H1 (cell line): ENCODE data around the gene IFI16. TPM values are rescaled to one million over a fixed set of nuclear protein-coding genes. Genes with fewer than 3 reads are reported as not detected.
A peak's percentile ranks its signal among the peaks of the same experiment; 100 is the strongest.

Experiments used
- CTCF ChIA-PET: fragments of 300-600 bp; sonication (Branson Sonifier 250); formaldehyde crosslinking; loops from one replicate; lab custom pipeline; 2021; ENCODE audit not compliant: partially characterized antibody; lab: Charles Lee
- POLR2A ChIA-PET: fragments of 300-600 bp; sonication (Branson Sonifier 250); formaldehyde crosslinking; loops from one replicate; lab custom pipeline; 2021; ENCODE audit warnings: inconsistent platforms; ENCODE audit not compliant: partially characterized antibody; lab: Charles Lee
- DNase-seq, 2 experiments: peaks; one replicate each; pipeline versions ENCODE4 v3.0.0 to v3.0.0-alpha.2; 2010 to 2022; ENCODE audit warnings: low spot score in 2 of 2, low read depth in 1 of 2, mixed read lengths in 1 of 2
- FAIRE-seq: peaks from 2 replicates; lab custom pipeline; 2011; peaks lifted over from hg19 to GRCh38; lab: Jason Lieb, UNC
- H2AFZ ChIP-seq: 2 replicates; pipeline ENCODE4 v1.8.1; 2012; ENCODE audit warnings: low read length, inconsistent platforms
- H2AK5ac ChIP-seq: 2 replicates; pipeline ENCODE4 v1.6.1; 2013; ENCODE audit warnings: low read depth, low read length
- H2BK120ac ChIP-seq: replicated peaks from 2 replicates; pipeline ENCODE3; 2013; ENCODE audit warnings: low read depth, low read length, inconsistent platforms
- H2BK12ac ChIP-seq: 2 replicates; pipeline ENCODE4 v1.6.1; 2013; ENCODE audit warnings: low read depth, low read length
- H2BK15ac ChIP-seq: 2 replicates; pipeline ENCODE4 v1.6.1; 2013; ENCODE audit warnings: low read length
- H2BK20ac ChIP-seq: 2 replicates; pipeline ENCODE4 v1.6.1; 2013; ENCODE audit warnings: low read length
- H2BK5ac ChIP-seq: 2 replicates; pipeline ENCODE4 v1.6.1; 2013; ENCODE audit warnings: low read depth, low read length
- H3K14ac ChIP-seq: 2 replicates; pipeline ENCODE4 v1.6.1; 2013; ENCODE audit warnings: inconsistent platforms; ENCODE audit not compliant: insufficient read length
- H3K18ac ChIP-seq: 2 replicates; pipeline ENCODE4 v1.6.1; 2013; ENCODE audit warnings: low read length; ENCODE audit errors: extremely low read depth
- H3K23ac ChIP-seq: 2 replicates; pipeline ENCODE4 v1.6.1; 2013; ENCODE audit warnings: inconsistent platforms; ENCODE audit not compliant: insufficient read length
- H3K23me2 ChIP-seq: 2 replicates; pipeline ENCODE4 v1.6.1; 2013; ENCODE audit warnings: low read depth, low read length
- H3K27ac ChIP-seq: 2 replicates; pipeline ENCODE4 v1.6.1; 2011; ENCODE audit warnings: low read depth, low read length, inconsistent platforms
- H3K27me3 ChIP-seq, 4 experiments: replicated peaks in 1 of 4; 1 replicate in 1 of 4; 2 replicates in 3 of 4; pipeline versions ENCODE4 v1.6.1 to v1.8.1; 2011 to 2013; ENCODE audit warnings: low read length in 3 of 4, mild to moderate bottlenecking in 3 of 4, inconsistent platforms in 2 of 4, mixed read lengths in 2 of 4, moderate library complexity in 1 of 4; ENCODE audit not compliant: control insufficient read depth in 3 of 4, insufficient read depth in 3 of 4; ENCODE audit errors: extremely low read depth in 1 of 4
- H3K36me3 ChIP-seq, 4 experiments: 2 replicates each; pipeline versions ENCODE4 v1.6.1 to v1.8.1; 2011 to 2013; ENCODE audit warnings: mild to moderate bottlenecking in 4 of 4, low read length in 3 of 4, moderate library complexity in 2 of 4, control low read depth in 1 of 4, inconsistent platforms in 1 of 4; ENCODE audit not compliant: insufficient read depth in 4 of 4, control insufficient read depth in 2 of 4
- H3K4ac ChIP-seq: replicated peaks from 2 replicates; pipeline ENCODE3; 2013; ENCODE audit warnings: low read length, low read depth, mixed read lengths, inconsistent platforms; ENCODE audit not compliant: insufficient read length
- H3K4me1 ChIP-seq, 4 experiments: replicated peaks in 1 of 4; 1 replicate in 1 of 4; 2 replicates in 3 of 4; pipeline versions ENCODE4 v1.6.1 to v1.8.1; 2011 to 2013; ENCODE audit warnings: low read length in 3 of 4, inconsistent platforms in 2 of 4, mixed read lengths in 1 of 4; ENCODE audit not compliant: insufficient read depth in 4 of 4, control insufficient read depth in 3 of 4
- H3K4me2 ChIP-seq, 2 experiments: 2 replicates each; pipeline versions ENCODE4 v1.6.1 to v1.8.1; 2011 to 2013; ENCODE audit warnings: low read depth in 2 of 2, low read length in 2 of 2, control low read depth in 1 of 2, inconsistent platforms in 1 of 2, mild to moderate bottlenecking in 1 of 2; ENCODE audit not compliant: insufficient read depth in 1 of 2
- H3K4me3 ChIP-seq, 4 experiments: fragments of 200-600, 300-600 bp in 1 of 4; sonication (generic), shearing (Covaris generic), sonication (Bioruptor Twin) in 1 of 4; 2 replicates each; pipeline versions ENCODE4 v1.5.1 to v1.8.1; 2011 to 2016; ENCODE audit warnings: low read length in 4 of 4, low read depth in 3 of 4, control low read depth in 2 of 4, inconsistent platforms in 2 of 4, mild to moderate bottlenecking in 2 of 4, mixed read lengths in 1 of 4, moderate library complexity in 1 of 4; ENCODE audit not compliant: insufficient read depth in 2 of 4; ENCODE audit errors: extremely low read depth in 1 of 4
- H3K56ac ChIP-seq: replicated peaks from 2 replicates; pipeline ENCODE3; 2013; ENCODE audit warnings: low read depth, mild to moderate bottlenecking, mixed read lengths, low read length, inconsistent platforms; ENCODE audit not compliant: insufficient read length
- H3K79me1 ChIP-seq: 2 replicates; pipeline ENCODE4 v1.6.1; 2013; ENCODE audit warnings: low read depth, low read length, control low read depth
- H3K79me2 ChIP-seq, 2 experiments: 2 replicates each; pipeline versions ENCODE4 v1.6.1 to v1.8.1; 2012 to 2013; ENCODE audit warnings: low read length in 2 of 2, mild to moderate bottlenecking in 2 of 2, inconsistent platforms in 1 of 2; ENCODE audit not compliant: insufficient read depth in 2 of 2, control insufficient read depth in 1 of 2
- H3K9ac ChIP-seq, 4 experiments: replicated peaks in 1 of 4; 1 replicate in 1 of 4; 2 replicates in 3 of 4; pipeline versions ENCODE4 v1.6.1 to v1.8.1; 2011 to 2013; ENCODE audit warnings: low read depth in 3 of 4, low read length in 3 of 4, control low read depth in 2 of 4, mild to moderate bottlenecking in 2 of 4, moderate library complexity in 2 of 4, inconsistent platforms in 1 of 4; ENCODE audit errors: extremely low read depth in 1 of 4
- H3K9me3 ChIP-seq, 2 experiments: 2 replicates each; pipeline versions ENCODE4 v1.6.1 to v1.8.1; 2012 to 2013; ENCODE audit warnings: mild to moderate bottlenecking in 2 of 2, moderate library complexity in 2 of 2, control low read depth in 1 of 2, inconsistent platforms in 1 of 2, low read depth in 1 of 2, low read length in 1 of 2, mixed read lengths in 1 of 2; ENCODE audit not compliant: insufficient read depth in 2 of 2
- H4K20me1 ChIP-seq, 2 experiments: replicated peaks in 1 of 2; 2 replicates each; pipeline versions ENCODE3 to v1.8.1; 2011 to 2013; ENCODE audit warnings: inconsistent platforms in 2 of 2, low read length in 2 of 2, mild to moderate bottlenecking in 1 of 2; ENCODE audit not compliant: insufficient read depth in 2 of 2, control insufficient read depth in 1 of 2
- H4K5ac ChIP-seq: 2 replicates; pipeline ENCODE4 v1.6.1; 2013; ENCODE audit warnings: low read length, low read depth, mixed read lengths, inconsistent platforms; ENCODE audit not compliant: insufficient read length
- H4K8ac ChIP-seq: 2 replicates; pipeline ENCODE4 v1.8.0; 2013; ENCODE audit warnings: mild to moderate bottlenecking, moderate library complexity, low read length, inconsistent platforms; ENCODE audit not compliant: insufficient read depth; ENCODE audit errors: extremely low read depth
- H4K91ac ChIP-seq: replicated peaks from 2 replicates; pipeline ENCODE3; 2013; ENCODE audit warnings: low read length, mixed read lengths, inconsistent platforms; ENCODE audit not compliant: insufficient read length
- CBX5 ChIP-seq: fragments of 300-800, 300-1000 bp; sonication (generic); IDR thresholded peaks from 2 replicates; pipeline ENCODE4 v1.7.1; 2016; ENCODE audit warnings: antibody characterized with exemption, low read length, low read depth
- E2F6 ChIP-seq: IDR thresholded peaks from 2 replicates; pipeline ENCODE4 v1.6.1; 2012; ENCODE audit warnings: inconsistent platforms
- JUND ChIP-seq: IDR thresholded peaks from 2 replicates; pipeline ENCODE4 v1.6.1; 2011; ENCODE audit warnings: mild to moderate bottlenecking, improper control_type of control experiment, low read length
- MAX ChIP-seq: IDR thresholded peaks from 2 replicates; pipeline ENCODE4 v1.6.1; 2012; ENCODE audit warnings: inconsistent platforms
- WGBS, 2 experiments: shearing (Covaris generic) in 1 of 2; methylation state at CpG; one replicate each; pipeline versions ENCODE4 v1.1.6 to v1.1.7; 2013 to 2015; ENCODE audit warnings: low lambda C conversion rate in 2 of 2, mixed read lengths in 2 of 2, inconsistent platforms in 1 of 2, low coverage in 1 of 2, missing lambda C conversion rate in 1 of 2; ENCODE audit not compliant: insufficient replicate concordance in 2 of 2, insufficient coverage in 1 of 2, insufficient read length in 1 of 2; ENCODE audit errors: extremely low coverage in 1 of 2, missing lambda C conversion rate in 1 of 2; 5-methylcytosine and 5-hydroxymethylcytosine counted together
- polyA plus RNA-seq, 7 experiments: library from polyadenylated mRNA; depleted of rRNA in 3 of 7; stranded (reverse) in 5 of 7; unstranded in 2 of 7; fragments of >200 nt in 5 of 7; fragments of 200-250 nt in 2 of 7; gene quantifications; 1 replicate in 5 of 7; 2 replicates in 1 of 7; 4 replicates in 1 of 7; pipeline versions ENCODE4 v1.2.1 to v1.2.3, GENCODE V29; 2011 to 2013; ENCODE audit warnings: missing spikeins in 2 of 7, mixed read lengths in 2 of 7
- total RNA-seq: library from RNA; stranded (reverse); fragmentation: NEBNext Ultra II Directional; extraction: Animal tissue kit (Norgen Biotek cat#: 25700); gene quantifications from 2 replicates; pipeline ENCODE4 v1.2.1, GENCODE V29; 2021

Gene IFI16
- total and polyA plus RNA-seq, 2 of the 8 experiments (the other 6 are each of a cell fraction or from before 2014, with no cell fraction given), result 0.63 to 0.74 TPM

GRCh38 chr1:159015440-159015909 lies 5.8 kb downstream of the IFI16 start:
- Histone ChIP-seq H2BK15ac (no peak overlapping the region), H3K4me3 (no peak overlapping the region), H3K36me3 (no peaks in the 10 kb centered on the region), H2AK5ac (no peak overlapping the region), H3K27ac (no peak overlapping the region), H3K79me1 (no peaks in the 10 kb centered on the region), H2BK20ac (no peak overlapping the region), H4K5ac (no peak overlapping the region), H3K23ac (no peak overlapping the region), H3K14ac (no peak overlapping the region), H3K79me2 (no peaks in the 10 kb centered on the region), H3K56ac (no peak overlapping the region), H3K27me3 (no peaks in the 10 kb centered on the region), H4K8ac (no peak overlapping the region), H2BK120ac (no peak overlapping the region), H2BK12ac (no peak overlapping the region), H2BK5ac (no peak overlapping the region), H3K4ac (no peak overlapping the region), H3K4me1 (no peaks in the 10 kb centered on the region), H4K91ac (no peak overlapping the region), H3K9me3 (no peaks in the 10 kb centered on the region), H2AFZ (0 out of 2 replicates have a peak overlapping the region, but pooled peaks have one; percentile 48), H3K4me2 (no peak overlapping the region), H4K20me1 (no peaks in the 10 kb centered on the region), H3K23me2 (no peaks in the 10 kb centered on the region), H3K9ac (no peak overlapping the region), H3K18ac (no peak overlapping the region)
- ChIA-PET POLR2A (no interaction called here), CTCF (interaction anchor here (1.7 kb wide), 1 partner anchor 56 kb away, joined by 6 read pairs; no protein-coding TSS in a partner anchor)
- peak; percentile 80 for TF ChIP-seq MAX
- TF ChIP-seq E2F6, result peak; percentile 70; the same call in 1 of the 2 replicates
- TF ChIP-seq CBX5, result no peak
- 0 out of 2 replicates have a peak, but pooled peaks have one; percentile 9 for TF ChIP-seq JUND
- DNase-seq (no peak), FAIRE-seq (no peak)
- 87% methylated on average over 4 of the region's 4 CpGs; no CpG with 5 or more reads in 1 of the 2 experiments for WGBS, 2 experiments
